HG02884 (cell line): ENCODE measurements around the gene FKBP1B.
"Not testable (repeated sequence)": the region's sequence is repeated elsewhere in the genome, so short reads cannot be mapped to it uniquely, and the experiment has no call there.

Source experiments
- ATAC-seq: cut with Tn5 transposase; IDR thresholded peaks from one replicate; pipeline ENCODE4 v1.9.1; 2021; ENCODE audit warnings: mild to moderate bottlenecking, moderate library complexity; ENCODE audit not compliant: unreplicated experiment

Gene FKBP1B

GRCh38 chr2:24022324-24022974 lies 27.1 kb upstream of the FKBP1B start:
- ATAC-seq = no peak

GRCh38 chr2:24022975-24023575 lies 26.5 kb upstream of the FKBP1B start:
- no peak for ATAC-seq

- no peak for ATAC-seq
Observed at GRCh38 chr2:24024018-24024417, 25.5 kb upstream of the FKBP1B start.

- ATAC-seq = no peak
Observed at GRCh38 chr2:24024996-24025663, 24.4 kb upstream of the FKBP1B start.

GRCh38 chr2:24026233-24026632 lies 23.3 kb upstream of the FKBP1B start:
- ATAC-seq = no peak

- no peak for ATAC-seq
Observed at GRCh38 chr2:24038786-24039499, 10.6 kb upstream of the FKBP1B start.

GRCh38 chr2:24040511-24040910 lies 9.0 kb upstream of the FKBP1B start:
- ATAC-seq = no peak

GRCh38 chr2:24043133-24043532 lies 6.4 kb upstream of the FKBP1B start:
- ATAC-seq = not testable (repeated sequence)

GRCh38 chr2:24045511-24046508 lies 3.7 kb upstream of the FKBP1B start:
- ATAC-seq = no peak

- no peak for ATAC-seq
Observed at GRCh38 chr2:24046599-24046929, 3.0 kb upstream of the FKBP1B start.

GRCh38 chr2:24046930-24047702 lies 2.4 kb upstream of the FKBP1B start, which contains the start of gene WDCP:
Gene WDCP, minus strand, starts transcription at chr2:24047391. Its CDS starts 7,897 bp downstream, at chr2:24039494.
- ATAC-seq = peak; percentile 98

- peak; percentile 2 for ATAC-seq
Observed at GRCh38 chr2:24047703-24048033, 1.9 kb upstream of the FKBP1B start.

- ATAC-seq = no peak
Observed at GRCh38 chr2:24048769-24049484, 614 bp upstream of the FKBP1B start.

- ATAC-seq = no peak
Observed at GRCh38 chr2:24050041-24050979, 769 bp downstream of the FKBP1B start.

- no peak for ATAC-seq
Observed at GRCh38 chr2:24051833-24052232, 2.3 kb downstream of the FKBP1B start.

- ATAC-seq = no peak
Observed at GRCh38 chr2:24052951-24053350, 3.4 kb downstream of the FKBP1B start.

GRCh38 chr2:24054366-24055010 lies 4.9 kb downstream of the FKBP1B start:
- no peak for ATAC-seq

GRCh38 chr2:24055750-24056149 lies 6.2 kb downstream of the FKBP1B start:
- ATAC-seq = no peak
